HG02970 (cell line): ENCODE measurements around the gene RASGRP2.
"Not testable (repeated sequence)": the region's sequence is repeated elsewhere in the genome, so short reads cannot be mapped to it uniquely, and the experiment has no call there.

ENCODE experiments used
- ATAC-seq: cut with Tn5 transposase; IDR thresholded peaks from one replicate; pipeline ENCODE4 v1.9.1; 2021; ENCODE audit warnings: mild to moderate bottlenecking, moderate library complexity, moderate number of reproducible peaks; ENCODE audit not compliant: unreplicated experiment, low FRiP score

Gene RASGRP2

DNA sequence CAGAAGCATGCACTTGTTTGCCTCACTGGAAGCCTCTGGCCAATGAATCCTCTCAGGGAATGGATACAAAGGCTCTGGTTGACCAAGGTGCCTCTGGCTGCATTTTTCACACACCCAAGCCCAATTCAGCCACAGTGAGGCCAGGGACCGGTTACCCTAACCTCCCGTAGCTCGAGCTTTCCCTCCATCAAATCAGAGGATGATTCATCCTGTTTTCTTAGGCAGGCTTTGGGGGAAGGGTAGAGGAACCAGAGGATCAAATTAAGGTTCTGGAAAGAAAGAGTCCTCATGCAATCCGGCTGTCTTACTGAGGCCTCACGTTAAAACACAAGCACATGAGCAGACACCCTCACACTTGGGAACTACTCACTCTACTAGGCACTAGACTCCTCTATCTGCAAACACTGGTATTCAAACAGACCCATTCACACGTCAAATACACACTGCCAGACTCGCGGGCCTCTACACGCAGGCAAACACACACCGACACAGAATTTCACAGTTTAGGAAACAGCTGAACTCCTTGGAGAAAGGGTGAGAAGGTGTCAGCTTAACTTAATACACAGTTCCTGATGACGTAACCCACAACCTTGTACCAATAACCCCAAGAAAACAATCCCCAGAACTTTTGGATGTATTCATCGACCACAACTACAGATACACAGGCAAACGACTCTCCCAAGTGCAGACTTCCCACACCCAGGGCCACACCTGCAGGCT is 33.4 kb downstream of the RASGRP2 start:
- no peak for ATAC-seq

DNA sequence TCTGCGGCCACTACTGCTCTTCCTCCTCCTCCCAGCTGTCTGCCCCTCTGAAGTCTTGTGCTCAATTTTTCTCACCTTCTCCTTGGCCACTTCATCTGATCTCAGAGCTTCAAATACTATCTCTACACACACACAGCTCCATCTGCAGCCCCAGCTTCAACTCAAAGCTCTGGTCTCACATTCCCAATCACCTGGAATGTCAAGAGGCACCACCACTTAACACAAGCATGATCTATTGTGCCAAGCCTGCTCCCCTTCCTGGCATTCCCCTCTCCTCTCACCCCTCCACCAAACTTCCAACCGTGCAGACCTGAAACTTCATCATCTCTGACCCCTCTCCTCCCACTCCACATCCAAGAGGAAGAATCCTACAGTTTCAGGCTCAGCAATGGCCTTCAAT is 38.4 kb downstream of the RASGRP2 start:
- no peak for ATAC-seq

DNA sequence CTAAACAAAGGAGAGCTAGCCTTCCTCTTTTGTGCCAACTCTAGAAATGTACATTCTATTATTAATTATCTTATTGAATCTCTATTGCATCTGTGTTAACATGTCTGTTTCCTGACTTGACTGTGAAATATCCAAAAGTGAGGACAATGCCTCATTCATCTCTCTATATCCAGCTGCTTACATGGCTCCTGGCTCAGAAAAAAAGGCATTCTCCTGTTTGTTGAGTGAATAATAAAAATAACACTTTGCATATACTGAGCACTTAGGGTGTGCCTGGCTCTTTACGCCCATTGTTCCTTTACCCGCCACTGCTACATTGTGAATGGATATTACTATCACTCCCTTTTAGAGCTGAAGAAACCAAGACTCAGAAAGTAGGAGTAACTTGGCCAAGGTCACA is 40.9 kb downstream of the RASGRP2 start:
- ATAC-seq = no peak

DNA sequence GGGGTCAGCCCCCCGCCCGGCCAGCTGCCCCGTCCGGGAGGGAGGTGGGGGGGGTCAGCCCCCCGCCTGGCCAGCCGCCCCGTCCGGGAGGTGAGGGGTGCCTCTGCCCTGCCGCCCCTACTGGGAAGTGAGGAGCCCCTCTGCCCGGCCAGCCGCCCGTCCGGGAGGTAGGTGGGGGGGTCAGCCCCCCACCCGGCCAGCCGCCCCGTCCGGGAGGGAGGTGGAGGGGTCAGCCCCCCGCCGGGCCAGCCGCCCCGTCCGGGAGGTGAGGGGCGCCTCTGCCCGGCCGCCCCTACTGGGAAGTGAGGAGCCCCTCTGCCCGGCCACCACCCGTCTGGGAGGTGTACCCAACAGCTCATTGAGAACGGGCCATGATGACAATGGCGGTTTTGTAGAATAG is 42.0 kb downstream of the RASGRP2 start:
- ATAC-seq = not testable (repeated sequence)

DNA sequence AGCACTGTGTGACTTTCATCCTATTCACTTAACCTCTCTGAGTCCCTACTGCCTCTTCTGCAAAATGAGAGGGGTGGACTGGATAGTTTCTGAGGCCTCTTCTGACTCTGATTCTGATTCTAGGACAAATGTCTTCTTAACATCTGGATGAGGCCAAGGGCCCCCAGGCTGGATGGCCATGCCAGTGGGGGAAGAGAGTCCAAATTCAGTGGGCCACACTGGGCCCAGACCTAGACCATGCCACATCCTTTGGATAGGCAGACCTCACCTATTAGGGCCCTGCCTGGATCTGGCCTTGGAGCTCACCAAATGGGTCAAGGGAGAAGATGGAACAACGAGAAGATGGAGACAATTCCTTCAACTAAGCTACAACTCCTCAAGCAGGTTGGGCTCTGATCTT is 45.5 kb downstream of the RASGRP2 start:
- no peak for ATAC-seq

DNA sequence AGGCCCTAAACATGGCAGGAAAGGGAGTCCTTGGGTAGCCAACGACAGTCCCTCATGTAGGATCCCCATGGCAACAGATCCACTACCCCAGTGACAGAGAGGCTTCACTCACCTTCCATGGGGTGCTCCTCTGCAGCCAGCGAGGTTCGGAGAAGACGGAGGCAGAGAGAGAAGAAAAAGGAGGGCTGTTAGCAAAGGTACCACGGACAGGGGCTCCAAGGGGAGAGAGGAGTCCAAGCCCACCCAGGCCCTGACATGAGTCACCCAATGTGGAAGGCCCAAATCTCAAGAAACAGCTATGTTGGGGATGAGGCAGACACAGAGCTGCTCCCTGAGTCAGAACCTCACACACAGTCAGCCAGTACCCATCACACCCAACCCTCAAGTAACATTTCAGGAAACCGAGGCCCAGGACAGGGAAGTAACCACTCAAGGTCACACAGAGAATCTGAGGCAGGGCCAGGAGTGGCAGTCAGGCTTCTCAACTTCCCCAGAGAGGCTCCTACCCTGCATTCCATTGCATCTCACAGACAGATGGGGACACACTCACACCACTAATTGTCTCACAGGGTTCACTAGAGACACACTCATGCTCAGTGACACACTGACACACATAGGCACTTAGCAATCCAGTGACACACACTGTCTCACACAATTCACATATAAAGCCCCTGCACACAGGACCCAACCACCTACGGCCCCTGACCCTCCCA is 46.1 kb downstream of the RASGRP2 start:
- ATAC-seq = no peak

DNA sequence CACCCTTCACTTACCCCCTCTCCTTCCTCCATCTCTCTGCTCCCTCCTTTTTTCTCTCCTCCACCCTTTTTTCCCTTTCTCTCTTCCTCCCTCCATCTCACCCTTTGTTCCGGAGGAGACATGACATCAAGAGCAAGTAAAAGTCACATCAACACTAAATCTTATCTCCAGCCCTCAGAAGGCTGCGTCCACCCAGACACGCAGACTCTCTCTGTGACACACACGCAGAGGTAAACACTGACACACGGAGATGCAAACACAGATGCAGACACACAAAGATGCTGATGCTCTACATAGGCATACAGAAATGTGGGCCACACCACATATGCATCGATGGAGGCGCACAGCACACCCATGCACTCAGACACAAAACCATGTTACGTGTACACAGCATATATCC is 47.9 kb downstream of the RASGRP2 start:
- ATAC-seq = no peak

DNA sequence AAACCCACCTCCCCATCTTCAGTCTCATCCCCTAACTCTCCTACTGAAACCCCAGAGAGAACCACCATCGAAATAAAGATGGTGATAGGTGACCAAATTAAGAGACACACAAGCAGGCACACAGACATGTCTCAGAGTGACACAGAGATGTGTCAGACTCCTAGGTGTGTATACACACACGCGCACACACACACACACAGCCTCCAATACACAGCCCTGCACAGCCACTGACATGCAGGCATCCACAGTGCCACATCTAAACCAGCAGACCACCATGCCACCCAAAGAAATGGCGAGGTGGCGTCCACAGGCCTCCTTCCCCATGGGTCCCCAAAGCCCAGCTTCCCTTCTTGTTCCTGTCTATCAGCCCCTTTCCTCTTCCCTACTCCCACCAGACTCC is 48.4 kb downstream of the RASGRP2 start:
- no peak for ATAC-seq

DNA sequence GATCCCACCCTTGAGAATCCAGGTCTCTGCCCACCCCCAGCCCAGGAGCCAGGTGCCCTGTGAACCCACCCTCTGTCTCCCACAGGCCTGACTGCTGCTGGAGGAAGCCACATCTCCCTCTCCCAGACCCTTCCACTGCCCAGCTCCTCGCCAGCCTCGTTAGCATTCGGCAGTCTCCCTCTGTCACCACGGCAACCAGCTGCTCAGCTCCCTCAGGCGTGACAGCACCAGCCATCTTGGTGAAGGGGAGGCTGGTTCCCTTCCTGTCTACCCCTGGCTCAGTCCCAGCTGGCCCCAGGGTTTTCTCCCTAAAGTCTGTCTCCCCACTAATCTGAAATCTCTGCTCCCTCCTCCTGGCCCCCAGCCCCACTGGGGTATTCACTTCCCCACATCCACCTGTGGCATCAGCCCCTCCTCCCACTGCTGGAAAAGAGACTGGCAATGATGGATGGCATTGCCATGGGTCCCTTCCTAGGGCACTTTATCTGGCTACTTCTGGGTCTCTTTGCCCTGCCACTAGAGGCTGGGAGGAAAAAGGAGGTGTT is 49.0 kb downstream of the RASGRP2 start:
- ATAC-seq = no peak

DNA sequence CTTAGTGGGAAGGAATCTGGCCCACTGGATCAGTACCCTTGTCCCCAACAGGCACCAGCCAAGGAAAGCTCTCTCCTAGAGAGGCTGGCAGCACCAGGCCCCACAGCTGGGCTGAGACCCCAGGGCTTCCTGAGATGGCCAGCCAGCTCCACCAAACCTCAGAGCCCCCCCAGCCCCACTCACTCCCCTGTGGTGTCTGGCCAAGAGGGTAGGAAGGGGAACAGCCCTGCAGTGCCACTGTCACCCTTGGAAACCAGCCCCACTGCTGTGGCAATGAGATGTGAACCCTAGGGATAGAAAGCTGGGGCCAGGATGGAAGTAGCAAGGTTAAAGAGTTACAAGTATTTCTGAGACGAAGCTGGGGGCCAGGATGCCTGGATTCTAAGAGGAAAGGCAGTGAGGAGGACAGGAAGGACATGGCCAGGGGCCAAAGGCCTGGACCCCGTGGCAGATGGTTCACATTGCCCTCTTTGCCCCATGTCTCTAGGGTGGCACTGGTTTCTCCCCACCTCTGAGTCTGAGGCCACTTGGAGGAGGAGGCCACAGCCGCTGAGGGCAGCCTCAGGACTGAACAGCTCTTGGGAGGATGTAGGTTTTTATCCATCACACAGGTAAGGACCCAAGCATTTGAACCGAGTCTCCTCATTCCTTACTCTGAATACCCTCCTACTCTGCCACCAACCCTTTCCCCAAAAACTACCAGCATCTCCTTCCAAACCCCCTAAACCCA is 49.8 kb downstream of the RASGRP2 start:
- ATAC-seq = no peak

DNA sequence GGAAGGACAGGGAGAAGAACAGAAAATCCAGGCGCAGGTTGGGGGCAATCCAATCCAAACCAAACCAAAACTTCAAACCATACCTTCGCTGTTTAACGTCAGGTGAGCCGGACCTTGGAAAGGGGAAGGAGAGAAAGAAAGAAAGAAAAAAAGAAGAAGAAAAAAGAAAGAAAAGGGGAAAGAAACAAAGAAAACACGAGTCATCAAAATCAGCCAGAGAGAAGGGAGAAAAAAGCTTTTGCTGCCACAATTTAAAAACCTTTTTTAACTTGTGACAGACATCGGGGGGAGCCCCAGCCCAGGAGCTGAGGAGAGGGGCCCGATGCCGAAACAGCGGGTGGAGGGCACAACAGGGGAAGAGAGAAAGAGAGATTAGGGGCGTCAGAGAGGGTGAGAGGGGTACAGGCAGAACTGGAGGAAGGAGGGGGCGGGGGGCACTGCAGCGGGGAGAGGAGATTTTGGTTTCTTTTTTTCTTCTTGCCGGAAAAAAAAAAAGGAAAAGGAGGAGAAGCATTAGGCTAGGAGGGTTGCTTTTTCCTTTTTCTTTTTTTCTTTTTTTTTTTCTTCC is 51.1 kb downstream of the RASGRP2 start:
- ATAC-seq = no peak

DNA sequence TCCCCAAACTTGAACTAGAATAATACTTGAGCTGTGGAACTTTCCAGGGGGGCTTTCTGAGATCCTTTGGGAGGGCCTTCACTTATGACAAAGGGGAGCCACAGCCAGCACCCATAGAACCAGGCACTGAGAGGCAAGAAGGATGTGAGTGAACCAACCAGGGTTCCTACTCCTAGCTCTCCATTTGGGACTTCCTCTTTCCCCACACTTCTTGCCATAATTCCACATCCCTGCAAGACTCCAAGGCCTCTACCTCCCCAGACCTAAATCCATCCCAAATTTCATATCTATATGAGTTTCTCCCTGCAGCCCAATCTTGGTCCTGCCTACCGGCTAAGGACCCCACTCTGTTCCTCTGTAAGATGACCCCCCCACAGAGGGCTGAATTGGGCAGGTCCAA is 52.4 kb downstream of the RASGRP2 start:
- ATAC-seq = no peak

DNA sequence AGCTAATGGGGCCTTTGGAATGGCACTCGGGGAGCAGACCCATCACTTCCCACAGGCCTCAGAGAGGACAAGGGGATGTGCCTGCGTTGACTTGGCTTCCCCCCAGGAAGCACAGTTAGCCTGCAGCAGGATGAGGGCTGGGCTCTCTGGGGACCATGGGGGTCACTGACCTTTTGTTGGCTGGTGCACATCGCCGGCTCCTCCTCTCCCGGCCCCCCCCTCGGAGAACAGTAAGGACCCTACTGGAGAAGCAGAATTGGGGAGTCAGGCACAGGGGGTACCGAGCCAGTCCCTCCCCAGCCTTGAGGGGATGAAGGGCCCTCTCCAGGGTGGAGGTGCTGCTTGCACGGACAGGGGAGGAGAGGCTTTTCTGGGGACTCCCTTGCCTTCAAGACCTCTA is 53.7 kb downstream of the RASGRP2 start:
- no peak for ATAC-seq

DNA sequence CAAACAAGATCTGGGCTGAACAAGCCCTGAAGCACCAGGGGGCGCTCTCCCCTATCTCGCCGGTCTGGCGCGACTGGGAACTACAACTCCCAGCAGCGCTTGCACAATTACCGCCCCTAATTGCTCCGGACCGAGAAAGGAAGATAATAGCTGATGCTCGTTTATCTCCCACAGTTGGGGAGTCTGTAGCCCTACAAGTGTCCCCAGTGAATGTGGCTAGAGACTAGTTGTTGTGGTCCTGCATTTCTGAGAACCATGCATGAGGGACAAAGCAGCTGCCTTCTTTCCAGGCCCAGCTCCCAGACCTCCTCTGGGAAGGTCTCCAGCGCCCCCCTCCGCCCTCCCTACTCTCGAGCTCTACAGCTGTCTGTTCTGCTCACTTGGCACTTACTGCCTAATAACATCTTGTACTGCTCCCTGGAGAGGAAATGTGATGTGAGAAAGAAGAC is 55.4 kb downstream of the RASGRP2 start:
- no peak for ATAC-seq

DNA sequence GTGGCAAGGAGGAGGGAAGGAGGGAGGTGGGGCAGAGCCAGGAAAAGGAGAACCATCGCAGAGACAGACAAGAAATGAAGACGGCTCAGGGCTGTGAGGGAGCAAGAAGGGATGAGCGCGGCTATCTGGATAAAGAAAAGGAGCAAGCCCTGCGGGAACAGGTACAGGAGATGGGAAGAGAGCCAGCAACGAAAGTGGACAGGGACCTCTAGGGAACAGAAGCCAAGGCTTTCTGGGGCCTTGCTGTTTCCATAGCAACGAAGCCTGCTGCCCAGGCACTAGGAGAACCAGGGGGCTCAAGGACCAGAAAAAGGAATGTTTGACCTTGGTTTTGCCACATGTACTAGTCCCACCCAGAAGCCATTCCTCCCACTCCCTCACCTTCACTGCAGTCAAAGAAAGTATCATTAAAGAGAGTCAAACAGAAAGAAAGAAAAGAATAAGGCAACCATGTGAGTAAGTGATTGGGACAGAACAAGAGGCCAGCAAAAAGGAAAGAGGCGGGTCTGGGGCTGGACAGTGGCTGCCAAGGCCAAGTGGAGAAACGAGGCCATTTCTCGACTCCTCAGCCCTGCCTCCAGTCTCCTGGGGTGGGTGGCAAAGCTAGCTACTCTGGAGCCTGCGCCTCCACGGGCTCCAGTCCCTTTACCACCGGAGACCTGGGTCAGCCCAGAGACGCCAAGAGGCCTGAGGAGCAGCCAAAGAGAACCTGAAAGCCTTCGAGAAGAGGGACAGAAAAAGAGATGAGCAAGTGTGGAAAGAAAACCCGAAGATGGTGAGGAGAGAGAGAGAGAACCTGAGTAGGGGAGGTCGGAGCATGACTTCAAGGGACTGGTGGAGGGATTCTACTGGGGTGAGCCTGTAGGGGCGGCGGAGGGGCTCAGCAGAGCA is 56.1 kb downstream of the RASGRP2 start:
- ATAC-seq = no peak

DNA sequence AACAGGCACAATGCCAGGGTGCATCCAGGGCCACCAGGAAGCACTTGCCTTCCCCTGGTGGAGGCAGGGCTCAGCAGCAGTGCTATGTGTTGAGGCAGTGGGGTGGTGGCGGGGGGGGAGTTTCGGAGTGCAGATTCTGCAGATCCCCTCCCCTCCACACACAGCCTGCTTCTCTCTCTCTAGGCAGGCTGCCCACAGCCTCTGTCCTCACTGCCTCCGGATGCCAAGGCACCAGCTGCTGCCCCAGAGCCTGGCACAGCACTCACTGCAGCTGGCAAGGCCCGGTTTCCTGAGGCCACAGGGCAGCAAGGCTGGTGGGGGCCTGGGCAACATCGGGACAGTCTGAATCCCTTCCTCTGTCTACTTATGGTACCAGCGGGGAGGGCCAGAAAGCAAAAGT is 56.7 kb downstream of the RASGRP2 start:
- ATAC-seq = no peak

DNA sequence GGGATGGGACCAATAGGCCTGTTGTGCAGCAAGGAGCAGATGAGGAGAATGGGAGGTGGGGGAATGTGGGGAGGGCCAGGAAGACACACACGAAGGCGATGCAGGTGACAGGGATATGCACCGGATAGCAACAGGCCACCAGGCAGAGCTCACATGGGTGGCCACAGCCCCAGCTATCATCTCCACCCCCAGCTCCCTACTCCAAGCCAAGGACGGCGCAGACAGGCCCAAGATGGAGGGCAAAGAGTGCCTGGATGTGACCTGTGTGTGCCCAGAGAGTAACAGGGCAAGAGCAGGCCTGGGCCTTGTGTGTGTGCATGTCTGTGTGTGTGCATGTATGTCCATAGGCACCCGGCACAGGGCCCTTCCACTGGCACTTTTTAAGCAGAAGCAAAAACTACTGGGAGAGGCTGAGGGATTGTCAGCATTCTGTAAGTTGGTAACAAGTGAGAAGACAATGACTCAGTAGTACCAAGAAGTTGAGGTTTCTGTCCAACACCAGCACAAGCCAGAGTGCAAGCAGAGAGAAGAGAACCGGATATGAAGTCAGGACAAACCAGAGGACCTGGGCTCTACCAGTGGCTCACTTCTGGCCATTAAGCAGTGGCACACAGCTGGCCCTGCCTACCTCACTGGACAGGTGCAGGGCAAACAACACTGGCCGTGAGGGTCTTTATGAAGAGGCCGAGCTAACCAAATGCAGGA is 57.3 kb downstream of the RASGRP2 start:
- no peak for ATAC-seq

DNA sequence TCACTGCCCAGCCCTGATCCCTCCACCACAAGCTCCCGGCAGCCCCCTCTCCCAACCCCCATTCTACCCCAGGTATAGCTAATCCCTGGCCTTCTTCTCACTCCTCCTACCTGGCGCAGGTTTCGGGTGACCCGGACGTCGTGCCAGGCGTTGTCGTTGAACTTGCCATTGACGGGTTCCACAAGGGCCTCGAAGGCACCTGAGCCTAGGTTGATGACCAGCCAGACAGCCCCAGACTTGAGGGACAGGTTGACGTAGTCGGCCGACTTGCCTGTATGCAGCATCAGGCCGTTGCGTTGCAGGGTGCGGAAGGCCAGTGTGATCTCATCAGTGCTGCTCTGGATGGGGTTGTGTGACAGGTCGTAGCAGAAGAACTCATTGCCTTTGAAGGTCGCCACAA is 58.4 kb downstream of the RASGRP2 start:
- no peak for ATAC-seq

DNA sequence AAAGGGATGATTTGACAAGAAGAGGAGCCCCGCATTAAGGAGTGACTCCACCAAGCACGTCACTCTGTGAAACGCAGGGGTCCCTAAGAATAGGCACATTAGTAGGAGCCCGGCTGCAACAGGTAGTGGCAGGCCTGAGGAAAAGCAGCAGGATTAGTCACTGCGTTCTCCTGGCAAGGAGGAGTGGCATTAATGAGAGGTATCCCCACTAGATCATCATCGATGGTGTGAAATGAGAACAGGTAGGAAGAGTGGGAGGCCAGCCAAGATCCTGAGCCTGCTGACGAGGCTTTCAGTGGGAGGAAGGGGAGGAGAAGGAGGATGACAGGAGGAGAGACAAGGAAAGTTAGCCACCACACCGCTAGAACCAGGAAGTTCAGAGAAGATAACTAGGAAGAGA is 59.6 kb downstream of the RASGRP2 start:
- no peak for ATAC-seq
